ENCODE results near the gene TXNDC15.
"Not testable (repeated sequence)": the region's sequence is repeated elsewhere in the genome, so short reads cannot be mapped to it uniquely, and the experiment has no call there.

Gene TXNDC15

DNA sequence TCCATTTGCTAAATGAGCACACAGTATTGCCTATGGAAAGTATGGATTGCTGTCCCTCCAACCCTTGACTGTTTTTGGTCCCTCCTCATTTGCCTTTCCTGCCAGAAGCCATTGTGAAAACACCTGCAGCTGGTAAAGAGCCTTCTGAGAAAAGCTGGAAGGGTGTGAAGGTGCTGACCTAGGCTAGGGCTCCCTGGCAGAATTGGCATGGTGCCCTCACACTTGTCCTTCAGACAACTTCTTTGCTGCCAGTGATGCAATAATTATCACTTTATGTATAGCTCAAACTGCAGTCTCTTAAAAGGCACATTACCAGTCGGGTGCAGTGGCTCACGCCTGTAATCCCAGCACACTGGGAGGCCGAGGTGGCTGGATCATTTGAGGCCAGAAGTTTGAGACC is 4.2 kb downstream of the TXNDC15 start:
- DNase-seq = no peak

DNA sequence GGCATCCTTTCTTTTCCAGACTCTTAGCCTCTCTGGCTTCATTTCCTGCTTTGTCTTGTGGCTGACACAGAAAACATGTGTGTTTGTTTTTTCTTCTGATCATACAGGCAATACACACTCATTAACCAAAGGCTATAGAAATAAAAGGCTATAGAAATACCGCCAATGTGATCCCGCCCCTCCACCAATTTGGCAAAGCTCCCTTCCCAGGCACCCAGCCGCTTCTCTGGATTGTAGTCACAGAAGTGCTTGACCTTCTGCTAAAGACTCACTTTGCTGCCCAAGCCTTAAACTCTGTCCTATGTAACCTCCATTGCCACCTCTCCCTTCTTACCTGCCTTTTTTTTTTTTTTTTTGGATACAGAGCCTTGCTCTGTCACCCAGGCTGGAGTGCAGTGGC is 5.3 kb downstream of the TXNDC15 start:
- DNase-seq = no peak

DNA sequence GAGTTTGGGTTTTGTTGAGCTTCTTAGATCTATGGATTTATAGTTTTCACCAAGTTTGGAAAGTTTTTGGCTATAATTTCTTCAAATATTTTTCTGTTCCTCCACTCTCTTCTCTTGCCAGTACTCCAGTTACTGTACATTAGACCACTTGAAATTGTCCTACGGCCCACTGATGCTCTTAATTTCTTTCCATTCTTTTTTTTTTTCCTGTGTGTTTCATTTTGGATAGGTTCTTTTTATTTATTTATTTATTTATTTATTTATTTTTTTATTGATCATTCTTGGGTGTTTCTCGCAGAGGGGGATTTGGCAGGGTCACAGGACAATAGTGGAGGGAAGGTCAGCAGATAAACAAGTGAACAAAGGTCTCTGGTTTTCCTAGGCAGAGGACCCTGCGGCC is 6.8 kb downstream of the TXNDC15 start:
- not testable (repeated sequence) for DNase-seq

DNA sequence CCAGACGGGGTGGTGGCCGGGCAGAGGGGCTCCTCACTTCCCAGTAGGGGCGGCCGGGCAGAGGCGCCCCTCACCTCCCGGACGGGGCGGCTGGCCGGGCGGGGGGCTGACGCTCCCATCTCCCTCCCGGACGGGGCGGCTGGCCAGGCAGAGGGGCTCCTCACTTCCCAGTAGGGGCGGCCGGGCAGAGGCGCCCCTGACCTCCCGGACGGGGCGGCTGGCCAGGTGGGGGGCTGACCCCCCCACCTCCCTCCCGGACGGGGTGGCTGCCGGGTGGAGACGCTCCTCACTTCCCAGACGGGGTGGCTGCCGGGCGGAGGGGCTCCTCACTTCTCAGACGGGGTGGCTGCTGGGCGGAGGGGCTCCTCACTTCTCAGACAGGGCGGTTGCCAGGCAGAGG is 7.5 kb downstream of the TXNDC15 start:
- DNase-seq = not testable (repeated sequence)

DNA sequence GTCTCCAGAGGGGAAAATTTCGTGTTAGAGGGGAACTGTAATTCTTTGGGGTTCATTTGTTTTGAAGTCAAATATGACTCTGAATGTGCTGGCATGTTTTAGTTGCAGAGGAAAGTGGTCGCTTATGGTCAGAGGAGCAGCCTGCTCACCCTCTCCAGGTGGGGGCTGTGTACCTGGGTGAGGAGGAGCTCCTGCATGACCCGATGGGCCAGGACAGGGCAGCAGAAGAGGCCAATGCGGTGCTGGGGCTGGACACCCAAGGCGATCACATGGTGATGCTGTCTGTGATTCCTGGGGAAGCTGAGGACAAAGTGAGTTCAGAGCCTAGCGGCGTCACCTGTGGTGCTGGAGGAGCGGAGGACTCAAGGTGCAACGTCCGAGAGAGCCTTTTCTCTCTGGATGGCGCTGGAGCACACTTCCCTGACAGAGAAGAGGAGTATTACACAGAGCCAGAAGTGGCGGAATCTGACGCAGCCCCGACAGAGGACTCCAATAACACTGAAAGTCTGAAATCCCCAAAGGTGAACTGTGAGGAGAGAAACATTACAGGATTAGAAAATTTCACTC is 13.5 kb downstream of the TXNDC15 start:
- no peak for DNase-seq

DNA sequence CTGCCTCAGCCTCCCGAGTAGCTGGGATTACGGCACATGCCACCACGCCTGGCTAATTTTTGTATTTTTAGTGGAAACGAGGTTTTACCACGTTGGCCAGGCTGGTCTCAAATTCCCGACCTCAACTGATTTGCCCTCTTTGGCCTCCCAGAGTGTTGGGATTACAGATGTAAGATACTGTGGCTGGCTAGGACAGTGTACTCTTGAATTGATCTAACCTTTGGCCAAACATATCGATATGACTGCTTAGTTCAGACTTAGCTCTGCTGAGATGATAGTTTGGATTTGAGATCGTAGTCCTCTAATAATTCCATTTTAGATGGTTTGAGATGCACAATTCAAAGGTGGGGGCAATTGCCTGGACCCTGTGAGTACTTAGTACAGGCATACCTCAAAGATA is 15.2 kb downstream of the TXNDC15 start:
- DNase-seq = no peak

DNA sequence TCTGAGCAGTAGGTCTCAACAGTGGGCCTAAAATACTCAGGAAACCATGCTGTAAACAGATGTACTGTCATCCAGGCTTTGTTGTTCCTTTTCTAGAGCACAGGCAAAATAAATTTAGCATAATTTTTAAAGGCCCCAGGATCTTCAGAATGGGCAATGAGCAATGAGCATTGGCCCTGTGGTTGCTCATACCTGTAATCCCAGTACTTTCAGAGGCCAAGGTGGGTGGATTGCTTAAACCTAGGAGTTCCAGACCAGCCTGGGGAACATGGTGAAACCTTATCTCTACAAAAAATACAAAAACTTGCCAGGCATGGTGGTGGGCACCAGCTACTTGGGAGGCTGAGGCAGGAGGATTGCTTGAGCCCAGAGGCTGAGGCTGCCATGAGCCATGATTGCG is 17.3 kb downstream of the TXNDC15 start:
- no peak for DNase-seq

DNA sequence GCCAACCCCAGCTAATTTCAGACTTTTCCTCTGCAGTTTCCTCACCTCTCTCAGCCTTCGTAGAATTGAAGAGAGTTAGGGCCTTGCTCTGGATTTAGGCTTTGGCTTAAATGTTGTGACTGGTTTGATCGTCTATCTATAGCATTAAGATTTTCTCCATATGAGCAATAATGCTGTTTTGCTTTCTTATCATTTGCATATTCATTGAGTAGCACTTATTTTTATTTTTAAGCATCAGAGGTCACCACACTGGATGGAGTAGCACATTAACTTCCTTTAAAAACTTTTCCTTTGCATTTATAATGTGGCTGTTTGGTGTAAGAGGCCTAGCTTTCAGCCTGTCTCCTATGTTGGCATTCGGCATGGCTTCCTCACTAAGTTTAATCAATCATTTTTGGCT is 18.1 kb downstream of the TXNDC15 start:
- DNase-seq = no peak

DNA sequence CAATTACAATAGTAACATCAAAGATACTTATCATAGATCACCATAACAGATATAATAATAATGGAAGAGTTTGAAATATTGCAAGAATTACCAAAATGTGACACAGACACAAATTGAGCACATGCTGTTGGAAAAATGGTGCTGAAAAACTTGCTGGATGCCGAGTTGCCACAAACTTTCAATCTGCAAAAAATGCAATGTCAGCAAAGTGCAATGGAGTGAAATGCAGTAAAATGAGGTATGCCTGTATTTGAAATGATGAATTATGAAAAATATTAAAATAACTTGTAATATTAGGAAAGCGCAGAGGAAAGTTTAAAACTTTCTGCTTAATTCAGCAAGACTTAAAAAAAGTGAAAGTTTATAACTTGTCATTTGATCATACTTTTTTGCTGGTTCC is 18.8 kb downstream of the TXNDC15 start:
- DNase-seq = no peak

DNA sequence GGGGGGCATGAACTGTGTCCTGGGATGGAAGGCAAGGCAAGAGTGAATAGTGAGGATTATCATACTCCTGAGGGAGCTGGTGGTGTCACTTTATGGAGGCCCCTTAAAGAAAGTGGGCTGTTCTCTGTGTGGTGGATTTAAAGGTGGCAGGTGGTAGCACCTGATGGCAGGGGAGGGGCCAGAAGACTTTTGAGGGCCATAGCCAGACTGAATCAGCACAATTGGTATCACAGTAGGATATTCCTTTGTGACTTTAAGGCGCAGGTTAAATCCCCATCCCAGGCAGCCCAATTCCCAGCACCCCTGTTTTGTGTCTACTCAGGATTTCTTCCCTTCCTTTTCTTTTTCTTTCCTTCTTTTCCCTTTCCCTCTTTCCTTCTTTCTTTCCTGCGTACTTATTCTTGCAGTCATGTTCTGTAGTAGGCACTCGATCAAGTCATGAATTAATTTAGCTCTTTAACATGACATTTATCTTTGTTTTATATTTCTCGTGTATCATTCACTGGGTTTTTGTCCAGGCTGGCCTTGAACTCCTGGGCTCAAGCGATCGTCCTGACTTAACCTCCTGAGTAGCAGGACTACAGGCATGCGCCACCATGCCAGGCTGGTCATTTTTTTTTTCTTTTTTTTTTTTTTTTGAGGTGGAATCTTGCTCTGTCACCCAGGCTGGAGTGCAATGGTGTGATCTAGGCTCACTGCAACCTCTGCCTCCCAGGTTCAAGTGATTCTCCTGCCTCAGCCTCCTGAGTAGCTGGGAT is 19.8 kb downstream of the TXNDC15 start:
- no peak for DNase-seq

DNA sequence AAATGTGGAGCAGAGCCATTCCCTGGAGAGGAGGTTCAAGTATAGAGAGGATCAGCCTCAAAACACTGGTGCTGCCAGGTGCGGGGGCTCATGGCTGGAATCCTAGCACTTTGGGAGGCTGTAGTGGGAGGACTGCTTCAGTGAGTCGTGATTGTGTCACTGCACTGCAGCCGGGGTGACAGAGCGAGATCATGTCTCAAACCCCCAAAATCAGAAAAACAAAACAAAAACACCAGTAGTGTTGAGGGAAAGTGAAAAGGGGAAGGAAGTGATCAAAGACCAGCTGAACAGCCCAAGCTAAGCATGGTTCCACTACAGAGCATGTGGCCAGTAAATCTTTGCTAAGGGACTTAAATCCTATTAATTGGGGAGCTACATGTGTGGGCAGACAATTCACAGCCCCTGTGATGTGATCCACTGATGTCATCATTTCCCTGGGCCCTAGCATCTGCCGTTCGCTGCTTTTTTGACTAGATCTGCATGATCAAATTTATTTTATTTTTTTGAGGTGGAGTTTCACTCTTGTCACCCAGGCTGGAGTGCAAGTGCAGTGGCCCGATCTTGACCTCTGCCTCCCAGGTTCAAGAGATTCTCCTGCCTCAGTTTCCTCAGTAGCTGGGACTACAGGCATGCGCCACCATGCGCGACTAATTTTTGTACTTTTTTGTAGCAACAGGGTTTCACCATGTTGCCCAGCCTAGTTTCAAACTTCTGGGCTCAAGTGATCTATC is 28.1 kb downstream of the TXNDC15 start:
- peak; percentile 65 to 82 (median 80) for DNase-seq

DNA sequence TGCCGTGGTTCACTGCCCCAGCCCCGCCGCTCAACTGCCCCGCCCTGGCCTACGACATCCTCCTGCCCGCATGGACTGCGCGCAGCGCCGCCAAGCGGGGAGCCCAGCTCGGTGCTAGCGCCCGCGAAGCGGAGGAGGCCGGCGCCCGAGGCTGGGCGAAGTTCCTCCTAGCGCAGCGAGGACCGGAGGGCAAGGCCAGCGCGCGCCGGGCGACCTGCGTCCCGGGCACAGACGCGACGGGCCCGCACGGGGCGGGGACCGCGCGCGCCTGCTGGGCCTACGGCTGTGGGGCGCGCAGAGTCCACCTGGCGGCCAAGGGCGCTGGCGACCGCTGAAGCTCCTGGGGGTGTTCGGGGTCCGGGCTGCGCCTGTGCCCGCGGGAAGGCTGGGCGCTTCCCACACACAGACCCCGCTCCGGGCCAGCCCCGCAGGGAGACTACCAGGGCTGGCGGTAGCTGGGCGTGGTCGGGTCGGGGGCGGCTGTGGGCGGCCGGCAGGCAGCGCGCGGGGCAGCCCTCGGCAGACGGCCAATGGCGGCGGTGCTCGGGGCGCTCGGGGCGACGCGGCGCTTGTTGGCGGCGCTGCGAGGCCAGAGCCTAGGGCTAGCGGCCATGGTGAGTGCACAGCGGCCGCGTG is 30.6 kb downstream of the TXNDC15 start, which contains the start of gene PCBD2:
Gene PCBD2, plus strand, starts transcription at position 522 of the 636 bp plus-strand sequence. Its CDS starts 9 bp downstream, at position 531.
- DNase-seq = peak; percentile 96 to 99 (median 98)

DNA sequence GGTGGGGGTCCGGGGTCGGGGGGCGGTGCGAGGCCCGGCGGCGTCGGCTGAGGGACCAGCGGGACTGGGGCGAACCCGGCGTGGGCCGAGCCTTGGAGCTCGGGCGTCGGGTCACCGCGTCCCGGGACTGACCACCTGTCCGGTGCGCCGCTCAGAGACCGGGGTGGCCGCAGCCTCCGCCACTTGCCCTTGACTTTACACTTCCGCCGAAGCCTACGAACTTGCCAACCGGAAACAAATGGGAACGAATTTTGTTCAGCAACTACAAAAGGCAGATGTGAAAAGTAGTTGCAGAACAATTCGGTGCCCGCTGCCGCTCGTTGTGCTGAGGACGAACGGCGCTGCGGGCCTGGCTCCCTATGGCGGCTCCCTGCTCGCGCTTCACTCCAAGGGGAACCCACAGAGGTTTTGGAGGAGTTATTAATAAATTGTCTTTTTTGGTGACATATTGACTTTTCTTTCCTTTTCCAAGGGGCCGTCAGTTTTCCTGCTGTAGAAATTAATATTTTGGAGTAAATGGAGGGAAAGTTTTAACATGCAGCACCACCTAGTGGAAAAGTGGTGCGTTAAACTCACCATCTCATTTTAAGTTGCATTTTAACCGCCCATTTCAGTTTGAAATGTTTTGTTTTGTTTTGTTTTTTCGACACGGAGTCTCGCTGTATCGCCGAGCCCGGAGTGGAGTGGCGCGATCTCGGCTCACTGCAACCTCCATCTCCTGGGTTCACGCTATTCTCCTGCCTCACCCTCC is 31.2 kb downstream of the TXNDC15 start:
- DNase-seq = peak; percentile 67 to 79 (median 75)

DNA sequence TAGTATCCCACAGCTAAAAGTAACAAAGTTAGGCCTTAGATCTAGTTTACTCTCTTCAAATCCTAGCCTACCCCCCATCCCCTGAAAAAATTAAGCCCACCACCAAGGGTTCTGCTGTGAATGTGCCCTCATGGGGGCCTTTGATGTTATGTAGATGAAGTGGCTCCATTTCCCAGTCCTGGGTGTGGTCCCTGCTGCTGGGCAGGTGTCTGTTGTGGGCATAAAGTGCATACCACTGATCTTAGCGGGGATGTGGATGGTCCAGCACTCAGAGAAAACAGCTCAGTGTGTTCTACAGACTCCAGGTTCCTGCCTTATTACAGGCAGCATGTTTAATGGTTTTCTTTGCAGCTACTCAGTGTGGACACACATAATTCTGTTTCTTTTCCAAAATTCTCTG is 32.6 kb downstream of the TXNDC15 start:
- no peak for DNase-seq

DNA sequence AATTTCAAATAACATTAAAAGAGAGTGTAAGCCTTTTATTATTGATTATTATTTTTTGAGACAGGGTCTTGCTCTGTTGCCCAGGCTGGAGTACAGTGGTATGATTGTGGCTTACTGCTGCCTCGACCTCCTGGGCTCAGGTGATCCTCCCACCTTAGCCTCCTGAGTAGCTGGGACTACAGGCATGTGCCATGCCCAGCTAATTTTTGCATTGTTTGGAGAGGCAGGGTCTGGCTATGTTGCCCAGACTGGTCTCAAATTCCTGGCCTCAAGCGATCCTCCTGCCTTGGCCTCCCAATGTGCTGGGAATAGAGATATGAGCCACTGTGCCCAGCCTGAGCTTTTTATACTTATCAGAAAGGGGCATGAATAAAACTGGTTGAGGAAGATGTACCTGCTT is 36.6 kb downstream of the TXNDC15 start:
- not testable (repeated sequence) for DNase-seq

DNA sequence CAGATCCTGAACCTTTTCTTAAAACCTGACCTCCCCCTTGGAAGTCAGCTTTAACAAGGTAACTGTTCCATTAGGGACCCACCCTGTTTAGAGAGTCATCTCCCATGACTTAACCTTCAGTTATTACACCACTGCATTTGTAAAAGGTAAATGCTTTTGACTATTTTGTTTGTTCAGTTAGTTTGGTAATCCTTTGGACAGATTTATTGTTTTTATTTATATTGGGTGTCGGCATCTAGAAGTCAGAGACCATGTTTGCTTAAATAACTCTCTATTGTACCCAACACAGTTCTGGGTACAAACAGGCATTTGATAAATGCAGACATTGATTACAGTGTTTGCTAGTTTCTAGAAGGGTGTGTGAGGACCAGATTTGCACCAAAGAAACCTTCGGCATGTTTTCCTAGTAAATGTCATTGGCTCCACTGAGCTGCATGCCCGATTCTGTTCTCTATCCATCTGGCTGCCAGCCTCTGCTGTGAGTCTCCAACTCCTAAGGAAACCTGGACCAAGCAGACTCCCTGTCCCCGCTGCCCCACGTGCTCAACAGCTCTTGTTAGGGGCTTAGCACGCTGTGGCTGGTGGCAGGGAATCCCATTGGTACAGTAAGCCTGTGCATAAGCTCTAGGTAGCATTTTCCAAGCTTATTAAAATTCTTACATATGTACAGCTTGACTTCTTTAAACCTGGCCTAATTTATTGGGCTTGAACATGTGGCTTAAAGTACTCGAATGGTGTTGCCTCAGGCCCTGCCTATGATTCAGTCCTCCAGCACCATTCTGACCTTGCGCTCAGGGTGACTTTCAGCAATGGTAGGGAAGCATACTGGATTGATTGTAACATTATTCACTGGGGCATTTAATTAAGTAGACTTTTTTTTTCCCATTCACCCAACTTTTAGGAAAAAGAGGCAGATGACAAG is 37.4 kb downstream of the TXNDC15 start:
- DNase-seq = no peak

DNA sequence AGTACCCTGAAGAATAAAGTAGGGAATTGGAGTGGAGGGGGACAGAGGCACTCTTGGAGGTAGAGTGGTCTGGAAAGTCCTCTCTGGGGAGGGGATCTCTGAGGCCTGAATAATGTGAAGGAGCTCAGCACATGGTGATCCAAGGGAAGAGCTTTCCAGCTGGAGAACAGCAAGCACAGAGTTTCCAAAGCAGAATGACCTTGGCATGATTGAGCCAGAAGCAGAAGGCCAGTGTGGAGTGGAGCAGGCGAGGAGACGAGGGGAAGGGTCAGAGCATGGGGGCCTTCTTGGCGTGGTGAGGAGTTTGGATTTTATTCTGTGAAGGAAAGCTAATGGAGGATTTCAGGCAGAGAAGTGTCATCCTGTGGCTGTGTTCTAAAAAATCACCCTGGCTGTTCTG is 39.1 kb downstream of the TXNDC15 start:
- DNase-seq = no peak

DNA sequence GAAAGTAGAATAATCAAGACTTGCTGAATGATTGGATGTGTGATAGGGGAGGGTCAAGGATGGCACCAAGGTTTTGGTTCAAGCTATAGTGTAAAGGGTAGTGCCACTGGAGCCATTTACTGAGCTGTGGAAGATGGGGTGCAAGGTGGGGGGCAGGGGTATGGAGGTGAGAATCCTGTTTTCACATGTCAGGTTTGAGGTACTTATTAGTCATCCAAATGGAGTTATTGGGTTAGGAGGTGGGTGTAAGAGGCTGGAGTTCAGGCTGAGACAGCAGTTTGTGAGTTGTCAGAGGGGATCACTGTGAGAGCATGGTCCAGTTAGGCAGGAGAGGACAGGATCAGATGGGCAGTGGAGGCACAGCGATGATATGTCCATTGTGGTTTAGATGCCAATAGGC is 39.6 kb downstream of the TXNDC15 start:
- DNase-seq = no peak

DNA sequence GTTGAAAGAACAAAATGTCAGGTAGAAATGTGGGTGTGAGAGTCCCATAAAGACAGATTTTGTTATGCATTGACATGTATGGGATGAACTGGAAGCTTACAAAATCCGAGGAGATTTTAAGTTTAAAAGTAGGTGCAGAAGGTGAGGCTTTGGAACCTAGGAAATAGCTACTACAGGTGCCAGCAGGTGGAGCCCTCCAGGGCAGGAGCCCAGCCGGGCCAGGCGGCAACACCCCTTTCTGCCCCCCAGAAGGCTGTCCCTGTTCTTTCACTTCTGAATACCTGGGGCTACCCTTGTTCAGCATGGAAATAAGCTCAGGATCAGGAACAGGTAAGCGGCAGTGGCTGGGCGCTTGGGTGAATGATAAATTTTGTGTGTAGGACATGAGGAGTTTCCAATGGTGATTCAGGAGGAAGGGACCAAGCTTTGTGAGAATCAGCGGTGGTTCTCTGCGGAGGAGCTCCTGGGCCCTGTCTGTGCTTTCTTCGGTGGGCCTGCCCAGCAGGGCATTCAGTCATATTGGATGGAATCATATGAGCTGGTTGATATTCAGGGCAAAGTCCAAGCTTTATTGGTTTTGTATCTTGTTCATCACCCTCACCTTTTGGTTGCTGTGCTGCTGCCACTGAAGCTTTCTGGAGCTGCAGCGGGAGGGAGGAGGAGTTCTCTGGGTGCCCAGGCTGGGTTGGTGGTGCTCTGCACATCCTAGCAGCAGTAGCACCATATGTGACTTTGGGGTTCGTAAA is 43.1 kb downstream of the TXNDC15 start:
- no peak for DNase-seq

DNA sequence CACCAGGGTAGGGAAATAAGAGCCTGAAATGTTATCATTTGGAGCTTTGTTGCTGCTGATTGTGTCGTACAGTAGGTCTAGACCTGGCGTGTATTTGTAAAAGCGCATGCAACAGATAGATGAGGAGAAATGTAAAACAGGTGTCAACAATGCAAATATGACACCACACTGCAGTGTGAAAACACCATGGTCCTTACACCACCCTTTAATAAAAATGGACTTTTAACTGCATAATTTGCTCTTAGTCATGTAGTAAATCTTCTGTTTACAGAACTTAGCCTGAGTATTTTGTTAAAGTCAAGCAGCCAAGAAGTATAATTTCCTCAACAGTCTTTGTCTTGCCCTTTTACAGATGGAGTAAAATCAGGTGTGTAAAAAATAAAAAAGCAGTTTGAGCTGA is 44.7 kb downstream of the TXNDC15 start:
- no peak for DNase-seq

Data from suppressor macrophage treated with lipopolysaccharide for 1 hour (primary cell).